Measurements from ENCODE around the gene ZNF91.
"Not testable (repeated sequence)": the region's sequence is repeated elsewhere in the genome, so short reads cannot be mapped to it uniquely, and the experiment has no call there.

GRCh38 chr19:23361843-23362242, 33.4 kb downstream of the ZNF91 start:
- not testable (repeated sequence) for TF ChIP-seq CTCF (IDR thresholded peaks at IDR 0.05); ZFX (IDR thresholded peaks at IDR 0.05; ENCODE audit: borderline replicate concordance)

Data from 22Rv1 (cell line).